ENCODE results near the gene SYNE2.
A peak's percentile ranks its signal among the peaks of the same experiment; 100 is the strongest.

GRCh38 chr14:63840981-63841380, 11.8 kb upstream of the SYNE2 start:
- peak; percentile 68 for TF ChIP-seq CTCF (IDR thresholded peaks at IDR 0.05; ENCODE audit: low read depth, low read length, poor library complexity, severe bottlenecking)
- no peak for TF ChIP-seq EZH2phosphoT487 (IDR thresholded peaks at IDR 0.05; ENCODE audit: borderline replicate concordance, low read length)
